ENCODE results near the gene DPEP1. TPM values are rescaled to one million over a fixed set of nuclear protein-coding genes. Genes with fewer than 3 reads are reported as not detected.
A peak's percentile ranks its signal among the peaks of the same experiment; 100 is the strongest.
"Not testable (repeated sequence)": the region's sequence is repeated elsewhere in the genome, so short reads cannot be mapped to it uniquely, and the experiment has no call there.

The DPEP1 gene
- total and polyA plus RNA-seq, 8 donors: 109 to 168 (median 125) TPM

DNA sequence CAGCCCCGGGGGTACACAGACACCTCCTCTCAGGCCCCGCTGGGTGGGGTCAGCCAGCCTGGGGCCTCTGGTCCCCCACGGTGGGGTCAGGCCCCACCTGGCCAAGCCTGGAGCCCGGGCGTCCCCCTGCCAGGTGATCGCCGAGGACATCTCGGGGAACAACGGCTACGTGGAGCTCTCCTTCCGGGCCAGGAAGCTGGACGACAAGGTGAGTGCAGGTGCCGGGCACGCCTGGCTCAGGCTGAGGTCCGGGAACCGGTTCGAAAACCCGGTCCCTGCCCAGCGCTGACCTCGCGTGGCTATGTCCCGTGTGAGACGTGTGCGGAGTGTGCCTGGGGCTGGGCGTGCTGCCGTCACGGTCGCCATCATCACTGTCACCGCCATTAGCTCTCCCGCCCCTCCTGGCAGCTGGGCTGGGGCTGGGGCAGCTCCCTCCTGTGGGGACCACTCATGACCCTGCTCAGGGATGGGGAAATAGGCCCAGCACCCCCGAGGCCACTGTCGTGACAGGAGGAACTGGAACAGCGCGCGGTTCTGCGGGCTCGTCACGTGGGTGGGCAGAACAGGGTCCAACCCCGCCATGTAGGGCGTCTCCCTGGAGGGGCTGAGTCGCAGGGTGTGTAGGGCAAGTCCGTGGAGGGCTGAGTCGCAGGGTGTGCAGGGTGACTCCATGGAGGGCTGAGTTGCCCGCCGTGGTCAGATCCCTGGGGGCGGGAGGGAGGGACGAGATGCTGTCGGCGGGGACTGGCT lies 29.4 kb upstream of the DPEP1 start:
- no peak for DNase-seq
- Histone ChIP-seq H3K4me3 (no peak overlapping the region), H3K27me3 (no peaks in the 10 kb centered on the region), H3K36me3 (no peaks in the 10 kb centered on the region), H3K9me3 (no peaks in the 10 kb centered on the region), H3K27ac (no peak overlapping the region), H3K4me1 (no peaks in the 10 kb centered on the region)
- ATAC-seq: no peak
- 89 to 93% methylated on average over 46 to 49 of the region's 49 CpGs for WGBS, 2 donors
- intact Hi-C loops (cut with DNase I): no loop called here
- TF ChIP-seq CTCF (IDR thresholded peaks at IDR 0.05): no peak
- no peak for FAIRE-seq

- FAIRE-seq: no peak
- Histone ChIP-seq H3K27ac (no peak overlapping the region), H3K9me3 (no peaks in the 10 kb centered on the region), H3K4me1 (no peaks in the 10 kb centered on the region), H3K4me3 (no peak overlapping the region), H3K27me3 (no peaks in the 10 kb centered on the region), H3K36me3 (no peaks in the 10 kb centered on the region)
- TF ChIP-seq CTCF (IDR thresholded peaks at IDR 0.05): no peak
- DNase-seq: no peak
- intact Hi-C loops (cut with DNase I): no loop called here
- ATAC-seq: no peak
- 72 to 76% methylated on average over 25 of the region's 25 CpGs for WGBS, 2 donors
These were observed 28.5 kb upstream of the DPEP1 start for GRCh38 chr16:89584768-89585549.

DNA sequence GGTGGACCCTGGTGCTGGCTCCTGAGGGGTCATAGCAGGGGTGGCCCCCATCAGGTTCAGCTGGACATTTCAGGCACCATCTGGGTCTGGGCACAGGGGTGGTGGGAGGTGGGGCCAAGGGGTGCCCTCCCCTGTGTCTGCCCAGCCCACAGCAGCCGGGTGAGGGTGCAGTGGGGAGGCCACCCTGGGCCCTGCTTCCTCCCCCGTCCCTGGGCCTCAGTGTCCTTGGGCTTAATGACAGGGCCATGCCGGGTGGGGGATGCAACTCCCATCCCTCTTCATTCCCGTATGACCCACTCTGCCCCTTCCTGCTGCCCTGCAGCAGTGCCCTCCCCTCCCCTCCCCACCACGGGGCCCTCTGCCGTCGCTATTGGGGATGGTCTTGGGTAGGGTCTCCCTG lies 27.2 kb upstream of the DPEP1 start:
- FAIRE-seq: no peak
- H3K4me1 ChIP-seq: no peaks in the 10 kb centered on the region

DNA sequence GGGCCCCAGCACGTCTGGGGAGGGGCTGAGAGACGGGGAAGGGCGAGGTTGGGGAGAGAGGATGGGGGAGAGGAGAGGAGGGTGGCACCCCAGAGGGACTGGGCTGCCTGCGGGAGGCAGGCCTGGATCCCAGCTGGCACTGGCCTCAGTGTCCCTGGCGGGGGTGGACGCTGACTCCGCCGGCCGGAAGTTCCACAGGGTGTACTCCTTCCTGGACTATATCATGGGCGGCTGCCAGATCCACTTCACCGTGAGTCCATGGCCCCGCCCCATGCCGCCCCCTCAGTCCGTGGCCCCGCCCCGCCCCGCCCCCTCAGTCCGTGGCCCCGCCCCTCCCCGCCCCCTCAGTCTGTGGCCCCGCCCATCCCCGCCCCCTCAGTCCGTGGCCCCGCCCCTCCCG lies 26.6 kb upstream of the DPEP1 start:
- peak in 1 of 6 donors; percentile 50 for DNase-seq
- H3K36me3 ChIP-seq: no peaks in the 10 kb centered on the region
- no peaks in the 10 kb centered on the region for H3K9me3 ChIP-seq
- WGBS, 2 donors: 67 to 83% methylated on average over 13 to 16 of the region's 25 CpGs
- H3K4me1 ChIP-seq: no peaks in the 10 kb centered on the region
- FAIRE-seq: no peak
- H3K4me3 ChIP-seq: no peak overlapping the region
- ATAC-seq: no peak
- no peak for TF ChIP-seq CTCF (IDR thresholded peaks at IDR 0.05)
- intact Hi-C loops (cut with DNase I): no loop called here
- H3K27me3 ChIP-seq: no peaks in the 10 kb centered on the region
- no peak overlapping the region for H3K27ac ChIP-seq

More for the DNA sequence above, 27.2 kb upstream of the DPEP1 start:
- TF ChIP-seq CTCF (IDR thresholded peaks at IDR 0.05): no peak
- Histone ChIP-seq H3K4me3 (no peak overlapping the region), H3K27ac (no peak overlapping the region), H3K27me3 (no peaks in the 10 kb centered on the region), H3K9me3 (no peaks in the 10 kb centered on the region), H3K36me3 (no peaks in the 10 kb centered on the region)
- intact Hi-C loops (cut with DNase I): no loop called here
- ATAC-seq (no peak), DNase-seq (no peak)
- WGBS, 2 donors: 54 to 57% methylated on average over 5 to 7 of the region's 7 CpGs

DNA sequence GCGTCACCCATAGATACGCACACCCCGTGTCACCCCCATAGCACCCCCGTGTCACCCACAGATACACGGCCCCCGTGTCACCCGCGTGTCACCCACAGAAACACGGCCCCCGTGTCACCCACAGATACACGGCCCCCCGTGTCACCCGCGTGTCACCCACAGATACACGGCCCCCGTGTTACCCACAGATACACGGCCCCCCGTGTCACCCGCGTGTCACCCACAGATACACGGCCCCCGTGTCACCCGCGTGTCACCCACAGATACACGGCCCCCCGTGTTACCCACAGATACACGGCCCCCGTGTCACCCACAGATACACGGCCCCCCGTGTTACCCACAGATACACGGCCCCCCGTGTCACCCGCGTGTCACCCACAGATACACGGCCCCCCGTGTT lies 25.8 kb upstream of the DPEP1 start:
- H3K4me1 ChIP-seq; intact Hi-C loops (cut with DNase I); DNase-seq; FAIRE-seq; H3K9me3 ChIP-seq; H3K4me3 ChIP-seq; ATAC-seq; H3K27me3 ChIP-seq; H3K36me3 ChIP-seq; H3K27ac ChIP-seq: not testable (repeated sequence)
- WGBS, 2 donors: 91 to 95% methylated on average over 20 to 21 of the region's 36 CpGs

Measured in pancreas (tissue), 10 donors.